HEK293 (cell line): ENCODE results near the gene RPS27.

ENCODE experiments used
- CTCF ChIA-PET: fragments of 350-600 bp; formaldehyde crosslinking; extraction: SDS; loops from one replicate; lab custom pipeline; 2021; ENCODE audit warnings: antibody characterized with exemption; lab: Yijun Ruan, JAX
- POLR2A ChIA-PET: fragments of 300-600 bp; formaldehyde crosslinking; extraction: SDS; loops from one replicate; lab custom pipeline; 2020; ENCODE audit warnings: antibody characterized with exemption, inconsistent platforms; lab: Yijun Ruan, JAX
- H3K27ac ChIP-seq: fragments of 200-500 bp; sonication (Bioruptor generic); 2 replicates; pipeline ENCODE4 v1.5.1; 2014; ENCODE audit warnings: low read depth, low read length, control low read depth, inconsistent platforms; ENCODE audit errors: extremely low read depth
- H3K36me3 ChIP-seq, 2 experiments: fragments of 200-500 bp in 1 of 2; sonication (Bioruptor generic) in 1 of 2; 1 replicate in 1 of 2; 2 replicates in 1 of 2; pipeline ENCODE4 v1.5.1; 2014 to 2017; ENCODE audit warnings: inconsistent platforms in 2 of 2, low read length in 2 of 2; ENCODE audit not compliant: control insufficient read depth in 2 of 2, insufficient read depth in 1 of 2
- H3K4me1 ChIP-seq: fragments of 200-500 bp; sonication (Bioruptor generic); 2 replicates; pipeline ENCODE4 v1.5.1; 2014; ENCODE audit warnings: mild to moderate bottlenecking, low read length, inconsistent platforms; ENCODE audit not compliant: control insufficient read depth, insufficient read depth
- H3K4me3 ChIP-seq: 2 replicates; pipeline ENCODE4 v1.5.1; 2011; ENCODE audit warnings: low read depth, mild to moderate bottlenecking, control low read depth, low read length, moderate library complexity
- H3K9me3 ChIP-seq: fragments of 200-500 bp; sonication (Bioruptor generic); 2 replicates; pipeline ENCODE4 v1.5.1; 2014; ENCODE audit warnings: low read depth, low read length, inconsistent platforms; ENCODE audit not compliant: control insufficient read depth, insufficient read depth
- HOXA7 ChIP-seq: sonication (generic); formaldehyde crosslinking; IDR thresholded peaks from 2 replicates; pipeline ENCODE4 v1.8.1; 2022; ENCODE audit warnings: missing genetic modification reagents, borderline replicate concordance
- KLF1 ChIP-seq: fragments of 450-650 bp; formaldehyde crosslinking; IDR thresholded peaks from 2 replicates; pipeline ENCODE4 v1.5.1; 2016; ENCODE audit warnings: missing biosample characterization, missing genetic modification characterization
- PBX3 ChIP-seq: sonication (generic); formaldehyde crosslinking; IDR thresholded peaks from 2 replicates; pipeline ENCODE4 v1.8.1; 2022; ENCODE audit warnings: mild to moderate bottlenecking, moderate library complexity, missing genetic modification reagents
- ZBTB1 ChIP-seq: fragments of 450-650 bp; formaldehyde crosslinking; IDR thresholded peaks from 2 replicates; pipeline ENCODE4 v1.5.1; 2016; ENCODE audit warnings: missing biosample characterization, missing genetic modification characterization
- ZBTB49 ChIP-seq: fragments of 450-650 bp; formaldehyde crosslinking; IDR thresholded peaks from 2 replicates; pipeline ENCODE4 v1.5.1; 2016; ENCODE audit warnings: missing biosample characterization, missing genetic modification characterization, low read depth
- ZNF112 ChIP-seq: fragments of 450-650 bp; formaldehyde crosslinking; IDR thresholded peaks from 2 replicates; pipeline ENCODE4 v1.5.0; 2017; ENCODE audit warnings: missing biosample characterization, missing genetic modification characterization
- ZNF175 ChIP-seq: fragments of 450-650 bp; formaldehyde crosslinking; IDR thresholded peaks from 2 replicates; pipeline ENCODE4 v1.5.1; 2016; ENCODE audit warnings: missing biosample characterization, missing genetic modification characterization
- ZNF19 ChIP-seq: fragments of 450-650 bp; formaldehyde crosslinking; IDR thresholded peaks from 2 replicates; pipeline ENCODE4; 2016; ENCODE audit warnings: missing biosample characterization, missing genetic modification characterization, low read depth
- ZNF23 ChIP-seq: fragments of 450-650 bp; formaldehyde crosslinking; IDR thresholded peaks from 2 replicates; pipeline ENCODE4 v1.5.1; 2016; ENCODE audit warnings: missing biosample characterization, missing genetic modification characterization, borderline replicate concordance
- ZNF24 ChIP-seq: fragments of 450-650 bp; formaldehyde crosslinking; IDR thresholded peaks from 2 replicates; pipeline ENCODE4 v1.5.1; 2016; ENCODE audit warnings: missing biosample characterization, missing genetic modification characterization
- ZNF274 ChIP-seq, 2 experiments: fragments of 200-500 bp in 1 of 2; fragments of 450-650 bp in 1 of 2; sonication (Bioruptor generic) in 1 of 2; formaldehyde crosslinking in 1 of 2; IDR thresholded peaks; 2 replicates each; pipeline versions ENCODE4 v1.5.1 to v1.6.1; 2014 to 2016; ENCODE audit warnings: borderline replicate concordance in 1 of 2, inconsistent platforms in 1 of 2, low read length in 1 of 2, missing biosample characterization in 1 of 2, missing genetic modification characterization in 1 of 2
- ZNF391 ChIP-seq: fragments of 450-650 bp; formaldehyde crosslinking; IDR thresholded peaks from 2 replicates; pipeline ENCODE4 v1.5.1; 2016; ENCODE audit warnings: low read depth, missing biosample characterization, missing genetic modification characterization, borderline replicate concordance
- ZNF426 ChIP-seq: fragments of 450-650 bp; formaldehyde crosslinking; IDR thresholded peaks from 2 replicates; pipeline ENCODE4 v1.5.1; 2017; ENCODE audit warnings: missing biosample characterization, missing genetic modification characterization, mild to moderate bottlenecking, inconsistent platforms, moderate library complexity
- ZNF510 ChIP-seq: fragments of 450-650 bp; formaldehyde crosslinking; IDR thresholded peaks from 2 replicates; pipeline ENCODE4 v1.5.1; 2018; ENCODE audit warnings: mild to moderate bottlenecking, missing genetic modification characterization, missing biosample characterization; ENCODE audit not compliant: insufficient replicate concordance
- ZNF529 ChIP-seq: fragments of 450-650 bp; formaldehyde crosslinking; IDR thresholded peaks from 2 replicates; pipeline ENCODE4 v1.5.1; 2017; ENCODE audit warnings: missing genetic modification characterization, missing biosample characterization; ENCODE audit not compliant: insufficient replicate concordance
- ZNF544 ChIP-seq: fragments of 450-650 bp; formaldehyde crosslinking; IDR thresholded peaks from 2 replicates; pipeline ENCODE4 v1.5.0; 2017; ENCODE audit warnings: missing biosample characterization, missing genetic modification characterization
- ZNF555 ChIP-seq: fragments of 450-650 bp; formaldehyde crosslinking; conservative IDR thresholded peaks from 2 replicates; pipeline ENCODE4 v1.5.1; 2017; ENCODE audit warnings: missing biosample characterization, mild to moderate bottlenecking, missing genetic modification characterization, inconsistent platforms
- ZNF670 ChIP-seq: fragments of 450-650 bp; formaldehyde crosslinking; IDR thresholded peaks from 2 replicates; pipeline ENCODE4 v1.5.1; 2016; ENCODE audit warnings: missing biosample characterization, missing genetic modification characterization, low read depth
- ZNF768 ChIP-seq: fragments of 450-650 bp; formaldehyde crosslinking; IDR thresholded peaks from 2 replicates; pipeline ENCODE4 v1.5.1; 2018; ENCODE audit warnings: missing biosample characterization, mild to moderate bottlenecking, missing genetic modification characterization
- TF ChIP-seq, protein P1 (sequence below): fragments of 450-650 bp; formaldehyde crosslinking; IDR thresholded peaks from 2 replicates; pipeline ENCODE4 v1.5.1; 2016; ENCODE audit warnings: missing biosample characterization, missing genetic modification characterization
- TF ChIP-seq, protein P2 (sequence below): fragments of 450-650 bp; formaldehyde crosslinking; IDR thresholded peaks from 2 replicates; pipeline ENCODE4 v1.5.1; 2016; ENCODE audit warnings: missing biosample characterization, missing genetic modification characterization
- TF ChIP-seq, protein P3 (sequence below): fragments of 450-650 bp; formaldehyde crosslinking; IDR thresholded peaks from 2 replicates; pipeline ENCODE4 v1.5.1; 2016; ENCODE audit warnings: missing biosample characterization, missing genetic modification characterization
- TF ChIP-seq, protein P4 (sequence below): fragments of 450-650 bp; formaldehyde crosslinking; IDR thresholded peaks from 2 replicates; pipeline ENCODE4 v1.5.1; 2017; ENCODE audit warnings: missing biosample characterization, missing genetic modification characterization

Gene RPS27

DNA sequence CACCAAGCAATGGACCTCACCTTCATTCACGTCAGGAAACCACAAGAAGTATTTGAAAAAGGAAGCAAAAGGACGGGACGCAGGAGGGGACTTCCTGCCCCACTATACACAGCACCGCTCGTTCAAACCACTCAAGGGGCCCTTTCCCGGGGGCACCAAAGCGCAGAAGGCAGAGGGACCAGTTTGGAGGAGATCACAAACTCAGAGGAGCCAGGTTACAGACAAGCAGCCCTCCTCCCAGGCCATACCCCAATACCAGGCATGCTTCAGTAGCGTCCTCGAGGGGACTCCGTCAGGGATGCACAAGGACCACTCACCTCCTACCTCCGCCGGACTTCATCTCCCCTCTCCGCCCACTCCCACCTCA is 32.8 kb upstream of the RPS27 start (continued):
- no peak for TF ChIP-seq ZNF555 (tag by site-specific recombination)
- no peak for TF ChIP-seq ZNF544
- TF ChIP-seq ZNF24 (tag by site-specific recombination): no peak
- TF ChIP-seq ZNF274 (IDR thresholded peaks at IDR 0.05; ENCODE audit: low read length): no peak
- no peak for TF ChIP-seq ZNF274 (tag by site-specific recombination; IDR thresholded peaks at IDR 0.05; ENCODE audit: borderline replicate concordance)
- TF ChIP-seq ZNF670 (tag by site-specific recombination): no peak

DNA sequence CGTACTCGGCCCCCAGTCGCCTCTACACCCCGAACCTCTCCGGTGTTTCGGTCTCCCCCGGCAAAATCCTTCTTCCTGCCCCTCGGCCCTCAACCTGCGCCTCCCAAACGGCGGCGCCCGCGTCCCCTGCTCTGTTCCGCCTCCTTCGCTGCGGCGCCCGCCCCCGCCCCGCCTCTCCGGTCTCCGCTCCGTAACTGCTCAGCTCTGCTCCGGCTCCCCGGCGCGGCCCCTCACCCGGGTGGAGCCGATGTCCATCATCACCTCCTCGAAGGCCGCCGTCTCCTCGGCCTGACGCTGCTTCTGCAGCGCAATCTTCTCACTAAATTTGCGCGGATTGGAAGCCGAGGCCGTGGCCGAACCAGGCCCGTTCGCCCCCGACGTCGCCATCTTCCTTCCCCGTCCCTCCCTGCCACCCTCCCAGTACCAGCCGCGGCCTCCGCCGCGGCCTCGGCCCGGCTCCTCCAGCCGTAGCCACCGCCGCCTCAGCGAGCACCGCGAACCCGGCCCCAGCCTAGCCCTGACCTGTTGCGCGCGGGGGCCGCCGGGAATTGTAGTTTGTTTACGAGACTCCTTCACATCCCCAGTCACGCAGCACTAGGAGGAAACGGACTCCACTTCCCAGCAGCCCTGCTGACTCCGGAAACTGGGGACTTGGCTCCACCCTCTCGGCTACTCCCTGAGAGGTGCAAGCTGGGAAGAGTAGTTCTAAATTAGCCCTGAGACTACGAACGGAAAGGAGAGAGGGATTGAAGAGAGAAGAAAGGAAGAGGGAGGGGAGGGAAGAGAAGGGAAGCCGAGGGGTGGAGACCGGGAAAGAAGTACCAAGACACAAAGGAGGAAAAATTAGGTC is 32.2 kb upstream of the RPS27 start, which contains the start of gene CRTC2:
Gene CRTC2 (minus strand): TSS at position 502 of the 850 bp plus-strand sequence. CDS start 115 bp downstream, at position 387.
- H3K27ac ChIP-seq: peak within 1 kb of the TSS; percentile 90
- H3K4me3 ChIP-seq: peak within 1 kb of the TSS; percentile 89
- ChIA-PET CTCF (interaction anchor here (0.6 to 1.3 kb wide), 5 partner anchors 11 to 1938 kb away, joined by 3 to 4 read pairs (median 3); partner anchors contain the start of genes DENND4B and RAB13), POLR2A (interaction anchor here (0.6 to 2.0 kb wide), 13 partner anchors 9 to 367 kb away, joined by 3 to 32 read pairs (median 5); partner anchors contain the start of genes ATP8B2, CREB3L4, DENND4B and JTB)
- H3K9me3 ChIP-seq: no peaks in the 10 kb centered on the region
- peaks cover 0 to 54% of the 10 kb centered on the region in 2 experiments; a peak in 2 of 3 replicates for H3K36me3 ChIP-seq
- peaks cover 13% of the 10 kb centered on the region; the same call in 1 of the 2 replicates for H3K4me1 ChIP-seq
- TF ChIP-seq, protein P1, sequence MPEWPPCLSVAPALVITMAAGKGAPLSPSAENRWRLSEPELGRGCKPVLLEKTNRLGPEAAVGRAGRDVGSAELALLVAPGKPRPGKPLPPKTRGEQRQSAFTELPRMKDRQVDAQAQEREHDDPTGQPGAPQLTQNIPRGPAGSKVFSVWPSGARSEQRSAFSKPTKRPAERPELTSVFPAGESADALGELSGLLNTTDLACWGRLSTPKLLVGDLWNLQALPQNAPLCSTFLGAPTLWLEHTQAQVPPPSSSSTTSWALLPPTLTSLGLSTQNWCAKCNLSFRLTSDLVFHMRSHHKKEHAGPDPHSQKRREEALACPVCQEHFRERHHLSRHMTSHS (tag by site-specific recombination): no peak
- TF ChIP-seq KLF1 (peak; percentile 84), ZNF391 (no peak; the same call in 1 of the 2 replicates), ZBTB1 (tag by site-specific recombination) (no peak), ZNF175 (tag by site-specific recombination) (no peak), ZNF19 (tag by site-specific recombination) (no peak), ZNF112 (no peak), ZNF426 (tag by site-specific recombination) (no peak), ZNF23 (tag by site-specific recombination) (no peak), ZNF529 (tag by site-specific recombination) (no peak), HOXA7 (no peak), ZBTB49 (tag by site-specific recombination) (no peak), ZNF510 (tag by site-specific recombination) (no peak), ZNF768 (tag by site-specific recombination) (no peak), PBX3 (CRISPR knock-in tag) (peak; percentile 45; the same call in 1 of the 2 replicates)
- TF ChIP-seq, protein P2, sequence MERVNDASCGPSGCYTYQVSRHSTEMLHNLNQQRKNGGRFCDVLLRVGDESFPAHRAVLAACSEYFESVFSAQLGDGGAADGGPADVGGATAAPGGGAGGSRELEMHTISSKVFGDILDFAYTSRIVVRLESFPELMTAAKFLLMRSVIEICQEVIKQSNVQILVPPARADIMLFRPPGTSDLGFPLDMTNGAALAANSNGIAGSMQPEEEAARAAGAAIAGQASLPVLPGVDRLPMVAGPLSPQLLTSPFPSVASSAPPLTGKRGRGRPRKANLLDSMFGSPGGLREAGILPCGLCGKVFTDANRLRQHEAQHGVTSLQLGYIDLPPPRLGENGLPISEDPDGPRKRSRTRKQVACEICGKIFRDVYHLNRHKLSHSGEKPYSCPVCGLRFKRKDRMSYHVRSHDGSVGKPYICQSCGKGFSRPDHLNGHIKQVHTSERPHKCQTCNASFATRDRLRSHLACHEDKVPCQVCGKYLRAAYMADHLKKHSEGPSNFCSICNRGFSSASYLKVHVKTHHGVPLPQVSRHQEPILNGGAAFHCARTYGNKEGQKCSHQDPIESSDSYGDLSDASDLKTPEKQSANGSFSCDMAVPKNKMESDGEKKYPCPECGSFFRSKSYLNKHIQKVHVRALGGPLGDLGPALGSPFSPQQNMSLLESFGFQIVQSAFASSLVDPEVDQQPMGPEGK (tag by site-specific recombination): peak; percentile 84
- TF ChIP-seq, protein P3, sequence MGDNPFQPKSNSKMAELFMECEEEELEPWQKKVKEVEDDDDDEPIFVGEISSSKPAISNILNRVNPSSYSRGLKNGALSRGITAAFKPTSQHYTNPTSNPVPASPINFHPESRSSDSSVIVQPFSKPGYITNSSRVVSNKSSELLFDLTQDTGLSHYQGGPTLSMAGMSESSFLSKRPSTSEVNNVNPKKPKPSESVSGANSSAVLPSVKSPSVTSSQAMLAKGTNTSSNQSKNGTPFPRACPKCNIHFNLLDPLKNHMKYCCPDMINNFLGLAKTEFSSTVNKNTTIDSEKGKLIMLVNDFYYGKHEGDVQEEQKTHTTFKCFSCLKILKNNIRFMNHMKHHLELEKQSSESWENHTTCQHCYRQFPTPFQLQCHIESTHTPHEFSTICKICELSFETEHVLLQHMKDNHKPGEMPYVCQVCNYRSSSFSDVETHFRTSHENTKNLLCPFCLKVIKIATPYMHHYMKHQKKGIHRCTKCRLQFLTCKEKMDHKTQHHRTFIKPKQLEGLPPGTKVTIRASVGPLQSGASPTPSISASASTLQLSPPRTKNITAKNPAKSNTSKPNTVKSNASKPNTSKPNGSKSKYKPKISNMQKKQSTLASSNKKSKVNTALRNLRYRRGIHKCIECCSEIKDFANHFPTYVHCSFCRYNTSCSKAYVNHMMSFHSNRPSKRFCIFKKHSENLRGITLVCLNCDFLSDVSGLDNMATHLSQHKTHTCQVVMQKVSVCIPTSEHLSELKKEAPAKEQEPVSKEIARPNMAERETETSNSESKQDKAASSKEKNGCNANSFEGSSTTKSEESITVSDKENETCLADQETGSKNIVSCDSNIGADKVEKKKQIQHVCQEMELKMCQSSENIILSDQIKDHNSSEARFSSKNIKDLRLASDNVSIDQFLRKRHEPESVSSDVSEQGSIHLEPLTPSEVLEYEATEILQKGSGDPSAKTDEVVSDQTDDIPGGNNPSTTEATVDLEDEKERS (tag by site-specific recombination): no peak
- TF ChIP-seq, protein P4, sequence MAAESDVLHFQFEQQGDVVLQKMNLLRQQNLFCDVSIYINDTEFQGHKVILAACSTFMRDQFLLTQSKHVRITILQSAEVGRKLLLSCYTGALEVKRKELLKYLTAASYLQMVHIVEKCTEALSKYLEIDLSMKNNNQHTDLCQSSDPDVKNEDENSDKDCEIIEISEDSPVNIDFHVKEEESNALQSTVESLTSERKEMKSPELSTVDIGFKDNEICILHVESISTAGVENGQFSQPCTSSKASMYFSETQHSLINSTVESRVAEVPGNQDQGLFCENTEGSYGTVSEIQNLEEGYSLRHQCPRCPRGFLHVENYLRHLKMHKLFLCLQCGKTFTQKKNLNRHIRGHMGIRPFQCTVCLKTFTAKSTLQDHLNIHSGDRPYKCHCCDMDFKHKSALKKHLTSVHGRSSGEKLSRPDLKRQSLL (tag by site-specific recombination): peak; percentile 39; the same call in 1 of the 2 replicates
